Measurements from ENCODE around the gene RYR1. TPM values are rescaled to one million over a fixed set of nuclear protein-coding genes. Genes with fewer than 3 reads are reported as not detected.

RYR1 gene
- total RNA-seq, 3 donors from 2014 or later = 0.46 to 2.5 (median 1.3) TPM

DNA sequence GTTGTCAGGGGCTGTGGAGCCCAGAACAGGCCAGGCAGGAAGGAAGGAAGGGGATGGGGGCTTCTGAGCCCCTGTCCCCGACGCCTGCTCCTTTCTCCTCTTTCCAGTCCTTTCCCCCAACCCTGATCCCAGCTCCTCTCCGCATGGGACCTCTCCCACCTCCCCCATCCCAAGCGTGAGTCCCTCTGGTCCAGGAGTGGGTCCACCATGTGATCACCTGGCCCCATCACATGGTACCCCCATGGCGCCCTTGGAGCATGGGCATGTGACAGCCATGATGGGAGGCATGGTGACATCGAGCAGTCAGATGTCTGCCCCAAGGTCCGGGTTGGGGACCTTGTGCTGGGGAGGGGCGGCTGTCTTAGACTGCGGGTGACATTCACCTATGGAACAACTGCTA, 9.2 kb downstream of the RYR1 start:
- TF ChIP-seq, protein P1, sequence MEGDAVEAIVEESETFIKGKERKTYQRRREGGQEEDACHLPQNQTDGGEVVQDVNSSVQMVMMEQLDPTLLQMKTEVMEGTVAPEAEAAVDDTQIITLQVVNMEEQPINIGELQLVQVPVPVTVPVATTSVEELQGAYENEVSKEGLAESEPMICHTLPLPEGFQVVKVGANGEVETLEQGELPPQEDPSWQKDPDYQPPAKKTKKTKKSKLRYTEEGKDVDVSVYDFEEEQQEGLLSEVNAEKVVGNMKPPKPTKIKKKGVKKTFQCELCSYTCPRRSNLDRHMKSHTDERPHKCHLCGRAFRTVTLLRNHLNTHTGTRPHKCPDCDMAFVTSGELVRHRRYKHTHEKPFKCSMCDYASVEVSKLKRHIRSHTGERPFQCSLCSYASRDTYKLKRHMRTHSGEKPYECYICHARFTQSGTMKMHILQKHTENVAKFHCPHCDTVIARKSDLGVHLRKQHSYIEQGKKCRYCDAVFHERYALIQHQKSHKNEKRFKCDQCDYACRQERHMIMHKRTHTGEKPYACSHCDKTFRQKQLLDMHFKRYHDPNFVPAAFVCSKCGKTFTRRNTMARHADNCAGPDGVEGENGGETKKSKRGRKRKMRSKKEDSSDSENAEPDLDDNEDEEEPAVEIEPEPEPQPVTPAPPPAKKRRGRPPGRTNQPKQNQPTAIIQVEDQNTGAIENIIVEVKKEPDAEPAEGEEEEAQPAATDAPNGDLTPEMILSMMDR (IDR thresholded peaks at IDR 0.05) = no peak

DNA sequence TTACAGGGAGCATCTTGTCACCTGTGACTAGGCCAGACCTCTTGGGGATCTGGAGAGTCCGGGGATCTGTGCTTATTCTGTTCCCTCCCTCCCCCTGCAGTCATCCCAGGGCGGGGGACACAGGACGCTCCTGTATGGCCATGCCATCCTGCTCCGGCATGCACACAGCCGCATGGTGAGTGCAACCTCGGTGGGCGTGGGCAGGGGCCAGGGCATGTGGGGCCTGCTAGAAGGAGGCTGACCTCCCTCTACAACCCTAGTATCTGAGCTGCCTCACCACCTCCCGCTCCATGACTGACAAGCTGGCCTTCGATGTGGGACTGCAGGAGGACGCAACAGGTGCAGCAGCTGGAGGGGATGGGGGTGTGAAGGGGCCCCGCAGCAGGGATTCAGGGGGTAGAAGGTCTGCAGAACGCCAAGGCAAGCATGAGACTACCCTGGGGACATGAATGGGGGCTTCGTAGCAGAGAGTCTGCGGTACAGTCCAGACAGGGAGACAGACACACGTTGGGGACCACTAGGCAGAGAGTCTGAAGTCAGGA, 10.0 kb downstream of the RYR1 start:
- no peak overlapping the region for H3K4me3 ChIP-seq
- H3K36me3 ChIP-seq (ENCODE audit: low read depth) = no peaks in the 10 kb centered on the region
- DNase-seq (no peak), ATAC-seq (no peak)
- intact Hi-C loops (cut with DNase I, micrococcal nuclease) = no loop called here
- TF ChIP-seq, protein P1 (IDR thresholded peaks at IDR 0.05) = no peak
- H3K4me1 ChIP-seq (ENCODE audit: low read depth) = no peaks in the 10 kb centered on the region
- H3K9me3 ChIP-seq = no peaks in the 10 kb centered on the region

More for the DNA sequence above, 9.2 kb downstream of the RYR1 start:
- DNase-seq (no peak), ATAC-seq (no peak)
- no peak overlapping the region for H3K4me3 ChIP-seq
- intact Hi-C loops (cut with DNase I, micrococcal nuclease) = no loop called here
- H3K9me3 ChIP-seq = no peaks in the 10 kb centered on the region
- no peaks in the 10 kb centered on the region for H3K36me3 ChIP-seq (ENCODE audit: low read depth)
- no peaks in the 10 kb centered on the region for H3K4me1 ChIP-seq (ENCODE audit: low read depth)

DNA sequence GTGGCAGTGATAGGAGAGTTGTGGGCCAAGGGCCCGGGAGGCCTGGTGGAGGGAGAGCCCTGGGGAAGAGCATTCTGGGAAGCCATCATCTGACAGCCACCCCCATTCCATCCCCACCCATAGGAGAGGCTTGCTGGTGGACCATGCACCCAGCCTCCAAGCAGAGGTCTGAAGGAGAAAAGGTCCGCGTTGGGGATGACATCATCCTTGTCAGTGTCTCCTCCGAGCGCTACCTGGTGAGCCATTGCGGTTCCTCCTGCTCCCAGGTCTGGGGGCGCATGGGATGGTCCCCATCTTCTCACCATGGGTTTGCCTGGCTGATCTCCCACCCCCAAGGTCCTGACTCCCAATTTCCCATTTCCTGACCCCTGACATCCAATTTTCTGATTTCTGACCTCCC, 10.5 kb downstream of the RYR1 start:
- Histone ChIP-seq H3K9me3 (no peaks in the 10 kb centered on the region), H3K36me3 (ENCODE audit: low read depth) (no peaks in the 10 kb centered on the region), H3K4me3 (no peak overlapping the region), H3K4me1 (ENCODE audit: low read depth) (no peaks in the 10 kb centered on the region)
- TF ChIP-seq, protein P1 (IDR thresholded peaks at IDR 0.05) = no peak
- intact Hi-C loops (cut with DNase I, micrococcal nuclease) = no loop called here
- DNase-seq (no peak), ATAC-seq (no peak)

DNA sequence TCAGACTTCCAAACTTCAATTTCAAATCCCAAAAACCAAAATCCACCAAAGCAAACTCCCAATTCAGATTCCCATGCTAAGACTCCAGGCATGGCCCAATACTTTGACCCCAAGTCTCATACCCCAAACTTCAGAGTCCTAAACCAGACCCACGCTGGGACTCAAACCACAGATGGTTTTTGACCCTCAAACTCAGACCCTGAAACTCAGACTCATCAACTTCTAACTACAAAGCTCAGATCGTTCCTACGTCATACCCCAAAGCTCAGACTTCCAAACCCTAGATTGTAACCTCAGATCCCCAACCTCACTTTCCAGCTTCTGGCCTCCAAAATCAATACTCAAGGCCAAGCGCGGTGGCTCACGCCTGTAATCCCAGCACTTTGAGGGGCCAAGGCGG, 11.9 kb downstream of the RYR1 start:
- intact Hi-C loops (cut with DNase I, micrococcal nuclease) = no loop called here
- DNase-seq = no peak

DNA sequence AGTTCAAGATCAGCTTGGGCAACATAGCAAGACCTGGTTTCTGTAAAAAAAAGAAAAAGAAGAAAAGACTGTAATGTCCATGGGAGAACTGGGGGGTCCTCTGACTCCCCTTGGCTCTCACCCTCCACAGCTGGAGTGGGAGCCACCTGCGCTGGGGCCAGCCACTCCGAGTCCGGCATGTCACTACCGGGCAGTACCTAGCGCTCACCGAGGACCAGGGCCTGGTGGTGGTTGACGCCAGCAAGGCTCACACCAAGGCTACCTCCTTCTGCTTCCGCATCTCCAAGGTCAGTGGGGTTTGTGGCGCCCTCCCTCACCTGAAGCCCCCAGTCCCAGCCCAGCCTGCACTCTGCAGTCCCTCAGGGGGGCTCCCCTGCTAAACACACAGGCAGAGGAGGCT, 14.7 kb downstream of the RYR1 start:
- intact Hi-C loops (cut with DNase I, micrococcal nuclease) = no loop called here
- H3K36me3 ChIP-seq (ENCODE audit: low read depth) = no peaks in the 10 kb centered on the region
- TF ChIP-seq, protein P1 (IDR thresholded peaks at IDR 0.05) = no peak
- ATAC-seq (no peak), DNase-seq (no peak)
- H3K4me1 ChIP-seq (ENCODE audit: low read depth) = no peaks in the 10 kb centered on the region
- H3K4me3 ChIP-seq = no peak overlapping the region
- no peaks in the 10 kb centered on the region for H3K9me3 ChIP-seq

More for the DNA sequence above, 11.9 kb downstream of the RYR1 start:
- Histone ChIP-seq H3K4me3 (no peak overlapping the region), H3K4me1 (ENCODE audit: low read depth) (no peaks in the 10 kb centered on the region), H3K36me3 (ENCODE audit: low read depth) (no peaks in the 10 kb centered on the region), H3K9me3 (no peaks in the 10 kb centered on the region)
- no peak for ATAC-seq
- TF ChIP-seq, protein P1 (IDR thresholded peaks at IDR 0.05) = no peak

DNA sequence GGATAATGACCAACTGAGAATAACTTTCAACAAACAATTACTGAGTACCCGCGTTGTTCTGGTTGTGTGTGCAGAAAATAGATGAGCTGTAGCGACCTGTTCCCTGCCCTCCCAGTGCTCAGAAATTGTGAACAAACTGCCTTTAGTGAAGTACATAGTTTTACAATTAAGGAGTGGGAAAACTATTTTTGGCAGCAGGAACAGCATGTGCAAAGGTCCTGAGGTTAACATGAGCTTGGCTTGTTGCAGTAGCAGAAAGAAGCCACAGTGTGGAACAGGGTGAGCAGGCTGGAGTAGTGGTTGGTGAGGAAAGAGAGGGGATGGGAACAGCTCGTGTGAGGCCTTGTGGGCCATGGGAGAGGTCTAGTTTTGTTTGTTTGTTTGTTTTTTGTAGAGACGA, 16.0 kb downstream of the RYR1 start:
- intact Hi-C loops (cut with DNase I, micrococcal nuclease) = no loop called here

More for the DNA sequence above, 16.0 kb downstream of the RYR1 start:
- Histone ChIP-seq H3K4me3 (no peak overlapping the region), H3K4me1 (ENCODE audit: low read depth) (no peaks in the 10 kb centered on the region), H3K9me3 (no peaks in the 10 kb centered on the region), H3K36me3 (ENCODE audit: low read depth) (no peaks in the 10 kb centered on the region)
- TF ChIP-seq, protein P1 (IDR thresholded peaks at IDR 0.05) = no peak
- DNase-seq (no peak), ATAC-seq (no peak)

Measured in mucosa of descending colon (tissue), 3 donors.